Fibroblast of lung (primary cell): Measurements from ENCODE around the gene FAM136A. TPM values are rescaled to one million over a fixed set of nuclear protein-coding genes. Genes with fewer than 3 reads are reported as not detected.
A peak's percentile ranks its signal among the peaks of the same experiment; 100 is the strongest.
"Not testable (repeated sequence)": the region's sequence is repeated elsewhere in the genome, so short reads cannot be mapped to it uniquely, and the experiment has no call there.

Experiments
- DNase-seq, 2 donors: peaks; one replicate each; pipeline versions ENCODE4 v3.0.0 to v3.0.0-alpha.2; 2010; ENCODE audit warnings: low read depth in 2 of 2
- H2AFZ ChIP-seq: 2 replicates; pipeline ENCODE4 v1.5.1; 2012; ENCODE audit warnings: low read length, control low read depth, inconsistent platforms
- H3K27ac ChIP-seq: 2 replicates; pipeline ENCODE4 v1.5.1; 2011; ENCODE audit warnings: low read length, control low read depth; ENCODE audit not compliant: insufficient read depth
- H3K27me3 ChIP-seq: 2 replicates; pipeline ENCODE4 v1.5.1; 2011; ENCODE audit warnings: mild to moderate bottlenecking, low read length; ENCODE audit not compliant: control insufficient read depth, insufficient read depth
- H3K36me3 ChIP-seq: 2 replicates; pipeline ENCODE4 v1.5.1; 2011; ENCODE audit warnings: low read length; ENCODE audit not compliant: control insufficient read depth, insufficient read depth
- H3K4me1 ChIP-seq: 2 replicates; pipeline ENCODE4 v1.5.1; 2011; ENCODE audit warnings: low read length; ENCODE audit not compliant: control insufficient read depth, insufficient read depth; ENCODE audit errors: extremely low read depth
- H3K4me2 ChIP-seq: 2 replicates; pipeline ENCODE4 v1.5.1; 2011; ENCODE audit warnings: low read length, control low read depth; ENCODE audit not compliant: insufficient read depth; ENCODE audit errors: extremely low read depth
- H3K4me3 ChIP-seq, 4 experiments: fragments of 200-600 bp in 1 of 4; sonication (generic) in 1 of 4; replicated peaks in 1 of 4; 2 replicates each; pipeline ENCODE4 v1.5.1; 2011 to 2016; ENCODE audit warnings: low read length in 4 of 4, low read depth in 3 of 4, mild to moderate bottlenecking in 3 of 4, control low read depth in 2 of 4, inconsistent platforms in 1 of 4, mixed read lengths in 1 of 4; ENCODE audit not compliant: insufficient read depth in 1 of 4; ENCODE audit errors: control extremely low read depth in 1 of 4
- H3K79me2 ChIP-seq: 2 replicates; pipeline ENCODE4 v1.5.1; 2012; ENCODE audit warnings: mild to moderate bottlenecking, low read length, inconsistent platforms; ENCODE audit not compliant: control insufficient read depth, insufficient read depth
- H3K9ac ChIP-seq: 2 replicates; pipeline ENCODE4 v1.5.1; 2011; ENCODE audit warnings: mild to moderate bottlenecking, low read length, control low read depth; ENCODE audit not compliant: insufficient read depth
- H3K9me3 ChIP-seq: 2 replicates; pipeline ENCODE4 v1.5.1; 2012; ENCODE audit warnings: low read depth, low read length; ENCODE audit not compliant: control insufficient read depth, insufficient read depth
- H4K20me1 ChIP-seq: 2 replicates; pipeline ENCODE4 v1.5.1; 2011; ENCODE audit warnings: low read length; ENCODE audit not compliant: control insufficient read depth, insufficient read depth; ENCODE audit errors: extremely low read depth
- EZH2 ChIP-seq: IDR thresholded peaks from 2 replicates; pipeline ENCODE4 v1.5.1; 2012; ENCODE audit warnings: low read length, control low read depth, mild to moderate bottlenecking; ENCODE audit errors: missing control alignments
- polyA plus RNA-seq, 2 donors: library from polyadenylated mRNA; depleted of rRNA in 1 of 2; stranded (reverse) in 1 of 2; unstranded in 1 of 2; fragments of >200 nt; gene quantifications; 2 replicates each; pipeline ENCODE4 v1.2.1, GENCODE V29; 2011 to 2012; ENCODE audit warnings: missing spikeins in 1 of 2
- total RNA-seq: library from RNA; depleted of rRNA; stranded (reverse); fragments of >200 nt; gene quantifications from 2 replicates; pipeline ENCODE4 v1.2.1, GENCODE V29; 2014
- TF ChIP-seq, protein P1 (sequence below), 2 donors: IDR thresholded peaks in 1 of 2; conservative IDR thresholded peaks in 1 of 2; 1 replicate in 1 of 2; 2 replicates in 1 of 2; pipeline ENCODE4 v1.5.1; 2011 to 2012; ENCODE audit warnings: low read length in 2 of 2, control low read depth in 1 of 2, inconsistent platforms in 1 of 2, low read depth in 1 of 2, mild to moderate bottlenecking in 1 of 2

FAM136A gene
- total and polyA plus RNA-seq, 2 donors (not counting 1 experiment from before 2014, with no cell fraction given), result 15.7 to 31.2 TPM

DNA sequence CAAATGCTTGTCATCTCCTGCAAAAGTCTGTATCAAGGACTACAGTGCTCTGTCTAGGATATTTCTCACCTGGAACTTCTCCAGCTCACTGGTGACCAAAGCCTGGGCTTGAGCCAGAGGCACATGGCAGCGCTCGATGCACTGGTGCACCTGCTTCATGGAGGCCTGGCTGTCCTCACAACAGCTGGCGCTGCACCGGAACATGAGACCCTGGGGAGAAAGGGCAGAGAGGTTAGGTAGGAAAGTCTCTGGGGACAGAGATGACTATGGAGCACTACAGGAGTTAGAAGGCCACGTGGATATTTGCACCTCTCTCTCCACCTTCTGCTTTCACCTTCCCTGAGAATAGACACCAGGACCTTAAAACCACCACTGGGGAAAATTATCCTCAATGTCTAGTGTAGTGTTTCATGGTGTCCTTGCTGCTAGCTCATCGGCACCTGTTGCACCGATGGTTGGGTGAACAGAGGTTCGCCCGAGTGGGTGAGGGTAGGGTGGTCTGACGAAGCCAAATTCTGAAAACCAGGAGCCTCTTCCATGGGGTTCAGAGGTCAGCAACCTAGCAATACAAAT, 1.0 kb downstream of the FAM136A start:
- Histone ChIP-seq H3K4me2 (peak overlapping the region; percentile 96), H4K20me1 (no peaks in the 10 kb centered on the region), H3K27ac (peak overlapping the region; percentile 13), H3K4me3 (peak overlapping the region; percentile 43 to 90 (median 58)), H3K9me3 (no peaks in the 10 kb centered on the region), H3K27me3 (no peaks in the 10 kb centered on the region), H3K4me1 (peaks cover 4% of the 10 kb centered on the region), H3K79me2 (peaks cover 8% of the 10 kb centered on the region), H2AFZ (peak overlapping the region; percentile 73), H3K36me3 (no peaks in the 10 kb centered on the region), H3K9ac (peak overlapping the region; percentile 80)
- no peak for DNase-seq
- TF ChIP-seq EZH2, result no peak
- TF ChIP-seq, protein P1, sequence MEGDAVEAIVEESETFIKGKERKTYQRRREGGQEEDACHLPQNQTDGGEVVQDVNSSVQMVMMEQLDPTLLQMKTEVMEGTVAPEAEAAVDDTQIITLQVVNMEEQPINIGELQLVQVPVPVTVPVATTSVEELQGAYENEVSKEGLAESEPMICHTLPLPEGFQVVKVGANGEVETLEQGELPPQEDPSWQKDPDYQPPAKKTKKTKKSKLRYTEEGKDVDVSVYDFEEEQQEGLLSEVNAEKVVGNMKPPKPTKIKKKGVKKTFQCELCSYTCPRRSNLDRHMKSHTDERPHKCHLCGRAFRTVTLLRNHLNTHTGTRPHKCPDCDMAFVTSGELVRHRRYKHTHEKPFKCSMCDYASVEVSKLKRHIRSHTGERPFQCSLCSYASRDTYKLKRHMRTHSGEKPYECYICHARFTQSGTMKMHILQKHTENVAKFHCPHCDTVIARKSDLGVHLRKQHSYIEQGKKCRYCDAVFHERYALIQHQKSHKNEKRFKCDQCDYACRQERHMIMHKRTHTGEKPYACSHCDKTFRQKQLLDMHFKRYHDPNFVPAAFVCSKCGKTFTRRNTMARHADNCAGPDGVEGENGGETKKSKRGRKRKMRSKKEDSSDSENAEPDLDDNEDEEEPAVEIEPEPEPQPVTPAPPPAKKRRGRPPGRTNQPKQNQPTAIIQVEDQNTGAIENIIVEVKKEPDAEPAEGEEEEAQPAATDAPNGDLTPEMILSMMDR (conservative IDR thresholded peaks at IDR 0.05 in 1 of 2, IDR thresholded peaks at IDR 0.05 in 1 of 2; ENCODE audit: low read depth in 1 of 2, low read length in 2 of 2), result no peak

- not testable (repeated sequence) for H3K4me3 ChIP-seq, H3K27me3 ChIP-seq, H3K27ac ChIP-seq, H2AFZ ChIP-seq, H3K9ac ChIP-seq, DNase-seq, H3K9me3 ChIP-seq, H3K36me3 ChIP-seq, H3K4me1 ChIP-seq, H3K4me2 ChIP-seq, H4K20me1 ChIP-seq
- H3K79me2 ChIP-seq, result peaks cover 11% of the 10 kb centered on the region
Observed at GRCh38 chr2:70297828-70298227, 4.0 kb downstream of the FAM136A start.

DNA sequence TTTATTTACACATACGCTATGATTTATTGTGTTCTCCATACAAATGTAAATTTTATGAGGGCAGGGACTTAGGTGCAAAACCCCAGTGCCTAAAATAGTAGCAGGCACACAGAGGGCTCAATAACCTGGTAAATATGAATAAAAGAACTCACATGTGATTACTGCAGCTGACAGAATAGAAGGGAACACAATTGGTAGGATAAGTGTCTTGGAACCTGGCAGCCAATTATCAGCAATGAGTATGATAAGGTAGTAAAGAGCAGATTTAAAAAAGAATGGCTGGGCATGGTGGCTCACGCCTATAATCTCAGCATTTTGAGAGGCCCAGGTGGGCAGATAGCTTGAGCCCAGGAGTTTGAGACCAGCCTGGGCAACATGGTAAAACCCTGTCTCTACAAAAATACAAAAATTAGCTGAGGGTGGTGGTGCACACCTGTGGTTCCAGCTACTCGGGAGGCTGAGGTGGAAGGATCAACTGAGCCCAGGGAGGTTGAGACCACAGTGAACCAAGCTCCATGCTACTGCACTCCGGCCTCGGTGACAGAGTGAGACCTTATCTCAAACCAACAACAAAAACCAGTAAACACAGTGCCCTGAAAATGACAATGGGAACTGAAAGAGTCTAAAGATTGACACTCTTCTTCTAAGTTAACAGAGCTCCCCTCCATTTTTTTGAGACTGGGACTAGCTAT, 18.2 kb downstream of the FAM136A start:
- no peaks in the 10 kb centered on the region for H3K9me3 ChIP-seq
- no peaks in the 10 kb centered on the region for H3K4me1 ChIP-seq
- peaks cover 4% of the 10 kb centered on the region for H3K36me3 ChIP-seq
- no peak for TF ChIP-seq EZH2
- TF ChIP-seq, protein P1 (conservative IDR thresholded peaks at IDR 0.05 in 1 of 2, IDR thresholded peaks at IDR 0.05 in 1 of 2; ENCODE audit: low read depth in 1 of 2, low read length in 2 of 2), result no peak
- H3K27ac ChIP-seq, result no peak overlapping the region
- no peak overlapping the region for H3K4me3 ChIP-seq
- H3K4me2 ChIP-seq, result no peak overlapping the region
- no peak overlapping the region for H2AFZ ChIP-seq
- no peak for DNase-seq
- no peaks in the 10 kb centered on the region for H4K20me1 ChIP-seq
- H3K79me2 ChIP-seq, result peaks cover 12% of the 10 kb centered on the region
- no peak overlapping the region for H3K9ac ChIP-seq
- no peaks in the 10 kb centered on the region for H3K27me3 ChIP-seq
